Gastrocnemius medialis (tissue), 4 donors: Measurements from ENCODE around the gene ERICH2. TPM values are rescaled to one million over a fixed set of nuclear protein-coding genes. Genes with fewer than 3 reads are reported as not detected.

Experiments
- ATAC-seq, 2 donors: fragments of 150-250 bp; one replicate each; pipeline ENCODE4 v1.9.1; 2016
- DNase-seq, 2 donors: peaks; one replicate each; pipeline ENCODE4 v3.0.0-alpha.2; 2019
- H3K27ac ChIP-seq, 4 donors: fragments of 200-600 bp; sonication (generic); 1 replicate in 1 of 4; 2 replicates in 3 of 4; pipeline ENCODE4 v1.5.1; 2016 to 2018; ENCODE audit warnings: mild to moderate bottlenecking in 2 of 4, moderate library complexity in 1 of 4
- H3K27me3 ChIP-seq, 3 donors: fragments of 200-600 bp; sonication (generic) in 2 of 3; 1 replicate in 1 of 3; 2 replicates in 2 of 3; pipeline versions ENCODE4 v1.5.1 to v1.6.0; 2016 to 2019; ENCODE audit warnings: mild to moderate bottlenecking in 1 of 3, moderate library complexity in 1 of 3
- H3K36me3 ChIP-seq, 2 donors: fragments of 200-600 bp; sonication (generic) in 1 of 2; one replicate each; pipeline ENCODE4 v1.5.1; 2017 to 2018
- H3K4me1 ChIP-seq, 2 donors: fragments of 200-600 bp; sonication (generic) in 1 of 2; one replicate each; pipeline ENCODE4 v1.5.1; 2016 to 2017; ENCODE audit warnings: mild to moderate bottlenecking in 2 of 2
- H3K4me3 ChIP-seq, 4 donors: fragments of 200-600 bp; sonication (generic) in 3 of 4; 1 replicate in 1 of 4; 2 replicates in 3 of 4; pipeline ENCODE4 v1.5.1; 2016 to 2019; ENCODE audit warnings: mild to moderate bottlenecking in 2 of 4
- H3K9me3 ChIP-seq, 3 donors: fragments of 200-600 bp; sonication (generic) in 2 of 3; 1 replicate in 1 of 3; 2 replicates in 2 of 3; pipeline ENCODE4 v1.5.1; 2016 to 2019
- CTCF ChIP-seq, 5 experiments: fragments of 450-650 bp in 3 of 5; fragments of 200-600 bp in 2 of 5; sonication (generic) in 2 of 5; IDR thresholded peaks in 4 of 5; conservative IDR thresholded peaks in 1 of 5; 1 replicate in 4 of 5; 2 replicates in 1 of 5; pipeline ENCODE4 v1.5.1; 2016 to 2019; ENCODE audit warnings: antibody characterized with exemption in 5 of 5, mild to moderate bottlenecking in 3 of 5, moderate library complexity in 3 of 5
- POLR2A ChIP-seq, 2 donors: fragments of 450-650 bp; IDR thresholded peaks; one replicate each; pipeline ENCODE4 v1.6.1; 2017; ENCODE audit warnings: antibody characterized with exemption in 2 of 2, mild to moderate bottlenecking in 2 of 2, moderate library complexity in 2 of 2
- in situ Hi-C, 4 donors: fragments of 200-750 bp; cut with MboI; loops; one replicate each; pipeline versions ENCODE4 v1.15.0 to v1.8.0; 2017; ENCODE audit warnings: low sequenced_read_pairs in 4 of 4
- intact Hi-C: fragments of 100-400 bp; cut with DNase I; formaldehyde crosslinking; loops from one replicate; pipeline ENCODE4 v1.15.1; 2023; ENCODE audit warnings: low total_unique reads
- total RNA-seq, 4 donors: library from RNA; depleted of rRNA; stranded (reverse); fragments of >200 nt; gene quantifications; one replicate each; pipeline versions ENCODE4 v1.1.0 to v1.2.3, GENCODE V29; 2016

Gene ERICH2
- total RNA-seq, 4 donors from 2014 or later, result not detected

DNA sequence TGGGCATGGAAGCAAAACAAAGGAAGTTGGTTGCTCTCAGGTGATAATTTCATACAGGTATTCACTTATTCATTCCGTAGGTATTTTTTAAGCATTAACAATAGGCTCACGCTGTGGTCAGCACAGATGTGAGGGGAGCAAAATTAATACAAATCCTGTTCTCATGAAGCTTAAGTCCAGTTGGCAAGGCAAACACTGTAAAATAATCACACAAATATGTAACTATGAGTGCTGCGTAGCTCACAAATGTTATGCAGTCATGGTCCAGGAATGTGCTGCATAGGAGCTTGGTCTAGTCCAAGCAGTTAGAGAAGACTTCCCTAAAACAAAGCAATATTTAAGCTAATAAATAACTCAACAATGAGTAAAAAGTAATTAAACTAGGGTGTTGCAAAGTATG lies 31.1 kb upstream of the ERICH2 start:
- ATAC-seq (no peak), DNase-seq (no peak)
- peaks cover 0 to 2% (median 0%) of the 10 kb centered on the region in 3 donors for H3K27me3 ChIP-seq
- no peak overlapping the region for H3K4me3 ChIP-seq
- H3K27ac ChIP-seq, result no peak overlapping the region
- no peaks in the 10 kb centered on the region for H3K9me3 ChIP-seq
- in situ Hi-C loops (no loop called here), intact Hi-C loops (no loop called here)
- H3K36me3 ChIP-seq, result no peaks in the 10 kb centered on the region
- TF ChIP-seq CTCF (IDR thresholded peaks at IDR 0.05 in 4 of 5, conservative IDR thresholded peaks at IDR 0.05 in 1 of 5) (no peak), POLR2A (IDR thresholded peaks at IDR 0.05) (no peak)
- H3K4me1 ChIP-seq, result no peaks in the 10 kb centered on the region

GRCh38 chr2:170739507-170740046 lies 30.6 kb upstream of the ERICH2 start:
- in situ Hi-C loops, result no loop called here
- no peaks in the 10 kb centered on the region for H3K9me3 ChIP-seq
- peaks cover 0 to 2% (median 0%) of the 10 kb centered on the region in 3 donors for H3K27me3 ChIP-seq
- H3K36me3 ChIP-seq, result no peaks in the 10 kb centered on the region
- ATAC-seq, result no peak
- H3K4me1 ChIP-seq, result no peaks in the 10 kb centered on the region
- H3K27ac ChIP-seq, result no peak overlapping the region
- intact Hi-C loops, result no loop called here
- H3K4me3 ChIP-seq, result no peak overlapping the region
- no peak for DNase-seq
- TF ChIP-seq POLR2A (IDR thresholded peaks at IDR 0.05) (no peak), CTCF (IDR thresholded peaks at IDR 0.05 in 4 of 5, conservative IDR thresholded peaks at IDR 0.05 in 1 of 5) (no peak)

DNA sequence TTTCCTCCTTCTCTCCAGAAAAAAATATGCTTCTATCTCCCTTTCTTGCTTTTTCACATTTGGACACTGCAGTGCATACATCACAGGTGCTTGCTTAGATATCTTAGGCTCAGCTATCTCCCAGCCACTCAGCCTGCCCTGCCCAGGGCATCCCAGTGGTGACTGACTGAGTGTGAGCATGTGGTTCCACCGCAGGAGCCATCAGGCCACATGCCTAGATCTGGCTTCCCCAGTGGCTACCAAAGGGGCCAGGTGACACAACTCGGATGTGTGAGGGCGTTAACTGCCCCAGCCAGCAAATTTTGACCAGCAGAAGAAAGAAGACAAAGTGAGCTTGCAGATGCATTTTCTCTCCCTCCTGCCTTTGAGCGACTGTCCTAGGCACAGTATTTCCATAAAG lies 29.5 kb upstream of the ERICH2 start:
- H3K27me3 ChIP-seq, result peaks cover 0 to 2% (median 0%) of the 10 kb centered on the region in 3 donors
- no peaks in the 10 kb centered on the region for H3K9me3 ChIP-seq
- intact Hi-C loops (no loop called here), in situ Hi-C loops (no loop called here)
- no peak overlapping the region for H3K27ac ChIP-seq
- no peak overlapping the region for H3K4me3 ChIP-seq
- TF ChIP-seq POLR2A (IDR thresholded peaks at IDR 0.05) (no peak), CTCF (IDR thresholded peaks at IDR 0.05 in 4 of 5, conservative IDR thresholded peaks at IDR 0.05 in 1 of 5) (no peak)
- no peaks in the 10 kb centered on the region for H3K36me3 ChIP-seq
- DNase-seq (no peak), ATAC-seq (no peak)
- H3K4me1 ChIP-seq, result no peaks in the 10 kb centered on the region

- in situ Hi-C loops (no loop called here), intact Hi-C loops (no loop called here)
- Histone ChIP-seq H3K9me3 (no peaks in the 10 kb centered on the region), H3K27me3 (peaks cover 0 to 2% (median 0%) of the 10 kb centered on the region in 3 donors), H3K4me1 (no peaks in the 10 kb centered on the region), H3K4me3 (no peak overlapping the region), H3K27ac (no peak overlapping the region), H3K36me3 (no peaks in the 10 kb centered on the region)
- ATAC-seq (no peak), DNase-seq (no peak)
- TF ChIP-seq CTCF (IDR thresholded peaks at IDR 0.05 in 4 of 5, conservative IDR thresholded peaks at IDR 0.05 in 1 of 5) (no peak), POLR2A (IDR thresholded peaks at IDR 0.05) (no peak)
Measured at GRCh38 chr2:170742000-170742399, 28.2 kb upstream of the ERICH2 start.
